NT2/D1 (cell line): ENCODE data around the gene XCR1.
"Not testable (repeated sequence)": the region's sequence is repeated elsewhere in the genome, so short reads cannot be mapped to it uniquely, and the experiment has no call there.

Experiments
- DNase-seq: peaks from one replicate; pipeline ENCODE4 v3.0.0-alpha.2; 2011; ENCODE audit warnings: low read depth, low spot score
- H3K27me3 ChIP-seq: 2 replicates; pipeline ENCODE4 v1.6.0; 2011; ENCODE audit warnings: mild to moderate bottlenecking; ENCODE audit not compliant: insufficient read length, insufficient read depth
- H3K36me3 ChIP-seq: 2 replicates; pipeline ENCODE4 v1.6.1; 2011; ENCODE audit warnings: mild to moderate bottlenecking, low read length, mixed read lengths; ENCODE audit not compliant: insufficient read depth, insufficient read length
- H3K4me1 ChIP-seq: 2 replicates; pipeline ENCODE4 v1.5.1; 2011; ENCODE audit not compliant: insufficient read depth, insufficient read length
- H3K4me3 ChIP-seq: 2 replicates; pipeline ENCODE4 v1.5.1; 2011; ENCODE audit warnings: low read depth; ENCODE audit not compliant: insufficient read length
- H3K9ac ChIP-seq: 2 replicates; pipeline ENCODE4 v1.6.0; 2011; ENCODE audit warnings: low read depth; ENCODE audit not compliant: insufficient read length
- H3K9me3 ChIP-seq: 2 replicates; pipeline ENCODE4 v1.5.1; 2011; ENCODE audit warnings: mild to moderate bottlenecking, low read length; ENCODE audit not compliant: insufficient read depth
- SUZ12 ChIP-seq: IDR thresholded peaks from 2 replicates; pipeline ENCODE4 v1.6.1; 2011; ENCODE audit not compliant: insufficient read length, insufficient read depth; ENCODE audit errors: extremely low read depth
- YY1 ChIP-seq: IDR thresholded peaks from 2 replicates; pipeline ENCODE4 v1.6.1; 2011; ENCODE audit not compliant: insufficient read length, insufficient read depth
- ZNF274 ChIP-seq: IDR thresholded peaks from 2 replicates; pipeline ENCODE4 v1.6.1; 2011; ENCODE audit warnings: mild to moderate bottlenecking, low read depth, low read length

The XCR1 gene

GRCh38 chr3:46038916-46039315 is 11.6 kb upstream of the XCR1 start:
- no peaks in the 10 kb centered on the region for H3K36me3 ChIP-seq
- no peak overlapping the region for H3K9ac ChIP-seq
- no peak for DNase-seq
- no peaks in the 10 kb centered on the region for H3K9me3 ChIP-seq
- H3K27me3 ChIP-seq, result no peaks in the 10 kb centered on the region
- H3K4me3 ChIP-seq, result no peak overlapping the region
- H3K4me1 ChIP-seq, result no peaks in the 10 kb centered on the region
- no peak for TF ChIP-seq ZNF274
- TF ChIP-seq YY1, result no peak
- no peak for TF ChIP-seq SUZ12

GRCh38 chr3:46038071-46038470 is 10.8 kb upstream of the XCR1 start:
- H3K27me3 ChIP-seq, H3K4me3 ChIP-seq, H3K4me1 ChIP-seq, DNase-seq, H3K9me3 ChIP-seq, H3K36me3 ChIP-seq, H3K9ac ChIP-seq: not testable (repeated sequence)

GRCh38 chr3:46036191-46036590 is 8.9 kb upstream of the XCR1 start:
- H3K4me3 ChIP-seq, result no peak overlapping the region
- no peaks in the 10 kb centered on the region for H3K36me3 ChIP-seq
- no peak for DNase-seq
- H3K4me1 ChIP-seq, result no peaks in the 10 kb centered on the region
- peaks cover 12% of the 10 kb centered on the region for H3K9me3 ChIP-seq
- H3K27me3 ChIP-seq, result no peaks in the 10 kb centered on the region
- no peak overlapping the region for H3K9ac ChIP-seq
- no peak for TF ChIP-seq SUZ12
- TF ChIP-seq YY1, result no peak
- TF ChIP-seq ZNF274, result no peak

GRCh38 chr3:46031747-46032146 is 4.5 kb upstream of the XCR1 start:
- H3K36me3 ChIP-seq, result no peaks in the 10 kb centered on the region
- H3K9ac ChIP-seq, result no peak overlapping the region
- H3K9me3 ChIP-seq, result peaks cover 39% of the 10 kb centered on the region
- no peak overlapping the region for H3K4me3 ChIP-seq
- no peaks in the 10 kb centered on the region for H3K4me1 ChIP-seq
- no peak for DNase-seq
- TF ChIP-seq YY1, result no peak
- no peak for TF ChIP-seq SUZ12
- TF ChIP-seq ZNF274, result no peak
- H3K27me3 ChIP-seq, result no peaks in the 10 kb centered on the region

- TF ChIP-seq ZNF274, result no peak
- no peak for TF ChIP-seq SUZ12
- no peak for TF ChIP-seq YY1
- DNase-seq, result no peak
- Histone ChIP-seq H3K4me1 (no peaks in the 10 kb centered on the region), H3K36me3 (no peaks in the 10 kb centered on the region), H3K4me3 (no peak overlapping the region), H3K9ac (no peak overlapping the region), H3K9me3 (peaks cover 39% of the 10 kb centered on the region), H3K27me3 (no peaks in the 10 kb centered on the region)
These were observed 4.0 kb upstream of the XCR1 start for GRCh38 chr3:46031269-46031668.

- DNase-seq, result no peak
- peaks cover 39% of the 10 kb centered on the region for H3K9me3 ChIP-seq
These were observed 3.3 kb upstream of the XCR1 start for GRCh38 chr3:46030626-46031025.

GRCh38 chr3:46029953-46030543 is 2.8 kb upstream of the XCR1 start:
- Histone ChIP-seq H3K36me3 (no peaks in the 10 kb centered on the region), H3K27me3 (no peaks in the 10 kb centered on the region), H3K4me1 (no peaks in the 10 kb centered on the region), H3K9me3 (peaks cover 39% of the 10 kb centered on the region), H3K4me3 (no peak overlapping the region), H3K9ac (no peak overlapping the region)
- no peak for TF ChIP-seq YY1
- no peak for TF ChIP-seq SUZ12
- TF ChIP-seq ZNF274, result no peak
- no peak for DNase-seq

More at GRCh38 chr3:46030626-46031025, 3.3 kb upstream of the XCR1 start:
- Histone ChIP-seq H3K9ac (no peak overlapping the region), H3K4me1 (no peaks in the 10 kb centered on the region), H3K27me3 (no peaks in the 10 kb centered on the region), H3K4me3 (no peak overlapping the region), H3K36me3 (no peaks in the 10 kb centered on the region)
- TF ChIP-seq YY1 (no peak), ZNF274 (no peak), SUZ12 (no peak)
